K562 (cell line): ENCODE results near the gene TRAPPC2B. TPM values are rescaled to one million over a fixed set of nuclear protein-coding genes. Genes with fewer than 3 reads are reported as not detected.

Experiments
- BHLHE40 ChIP-seq: IDR thresholded peaks from 2 replicates; pipeline ENCODE4 v1.6.1; 2011; ENCODE audit warnings: low read length, improper control_type of control experiment
- EP400 ChIP-seq: fragments of 450-650 bp; IDR thresholded peaks from 2 replicates; pipeline ENCODE4 v1.6.1; 2017; ENCODE audit warnings: antibody characterized with exemption, mild to moderate bottlenecking, moderate library complexity
- GTF2F1 ChIP-seq: IDR thresholded peaks from 2 replicates; pipeline ENCODE4 v1.6.1; 2011; ENCODE audit warnings: low read depth, low read length, improper control_type of control experiment
- HEY1 ChIP-seq: fragments of 250-450 bp; sonication (Bioruptor Pico); IDR thresholded peaks from 2 replicates; pipeline ENCODE4 v1.5.0; 2020; ENCODE audit warnings: mild to moderate bottlenecking, moderate library complexity, borderline replicate concordance
- HNRNPL ChIP-seq: fragments of 200-400 bp; formaldehyde crosslinking; IDR thresholded peaks from 2 replicates; pipeline ENCODE4 v1.6.1; 2017; ENCODE audit warnings: low read depth, mild to moderate bottlenecking, low read length
- KAT8 ChIP-seq: fragments of 450-650 bp; IDR thresholded peaks from 2 replicates; pipeline ENCODE4 v1.6.1; 2016; ENCODE audit warnings: low read depth, mild to moderate bottlenecking
- MCM7 ChIP-seq, 2 experiments: fragments of 450-650 bp; IDR thresholded peaks; 2 replicates each; pipeline ENCODE4 v1.6.1; 2016 to 2018
- NCOA6 ChIP-seq: fragments of 450-650 bp; IDR thresholded peaks from 2 replicates; pipeline ENCODE4 v1.6.1; 2017; ENCODE audit warnings: mild to moderate bottlenecking
- RBM14 ChIP-seq: fragments of 200-400 bp; formaldehyde crosslinking; IDR thresholded peaks from 2 replicates; pipeline ENCODE4 v1.6.1; 2018; ENCODE audit warnings: low read depth, mild to moderate bottlenecking, low read length, moderate library complexity, borderline replicate concordance; ENCODE audit not compliant: insufficient read depth
- SRSF1 ChIP-seq: fragments of 200-400 bp; formaldehyde crosslinking; IDR thresholded peaks from 2 replicates; pipeline ENCODE4 v1.6.1; 2017; ENCODE audit warnings: mild to moderate bottlenecking, low read depth, low read length, moderate library complexity
- TAL1 ChIP-seq: fragments of 450-650 bp; IDR thresholded peaks from 2 replicates; pipeline ENCODE4 v1.6.1; 2016; ENCODE audit warnings: mild to moderate bottlenecking
- ZBTB7A ChIP-seq: IDR thresholded peaks from 2 replicates; pipeline ENCODE4 v1.6.1; 2011; ENCODE audit warnings: low read depth, mild to moderate bottlenecking, low read length, moderate library complexity, borderline replicate concordance; ENCODE audit not compliant: control insufficient read depth
- ZFX ChIP-seq: sonication (generic); formaldehyde crosslinking; IDR thresholded peaks from 2 replicates; pipeline ENCODE4 v1.8.0; 2022; ENCODE audit warnings: mild to moderate bottlenecking, missing genetic modification reagents, moderate library complexity
- ZSCAN32 ChIP-seq: fragments of 450-650 bp; formaldehyde crosslinking; IDR thresholded peaks from 2 replicates; pipeline ENCODE4 v1.4.0; 2020; ENCODE audit warnings: mild to moderate bottlenecking, moderate library complexity
- polyA plus RNA-seq, 8 experiments: library from polyadenylated mRNA; depleted of rRNA in 4 of 8; stranded (reverse) in 5 of 8; unstranded in 3 of 8; fragments of >200 nt; fragmentation: Nextera tagmentation in 2 of 8; fragmentation: Illumina TruSeq in 1 of 8; extraction: Ambion mirVana in 2 of 8; extraction: Trizol in 1 of 8; gene quantifications; 2 replicates each; pipeline versions ENCODE4 v1.2.1 to v1.2.3, GENCODE V29; 2011 to 2014; ENCODE audit warnings: inconsistent platforms in 1 of 8, missing spikeins in 1 of 8
- total RNA-seq, 7 experiments: library from RNA; depleted of rRNA in 6 of 7; stranded (reverse); fragments of >200 nt in 6 of 7; fragmentation: Illumina TruSeq in 2 of 7; extraction: Trizol in 2 of 7; gene quantifications; 2 replicates each; pipeline versions ENCODE4 v1.2.1 to v1.2.3, GENCODE V29; 2011 to 2021; ENCODE audit warnings: low replicate concordance in 1 of 7
- TF ChIP-seq, protein P1 (sequence below): fragments of 450-650 bp; IDR thresholded peaks from 2 replicates; pipeline ENCODE4 v1.6.1; 2017; ENCODE audit warnings: antibody characterized with exemption, mild to moderate bottlenecking
- TF ChIP-seq, protein P2 (sequence below): fragments of 250-450 bp; sonication (Bioruptor Pico); IDR thresholded peaks from 2 replicates; pipeline ENCODE4 v1.4.0; 2020; ENCODE audit warnings: mild to moderate bottlenecking, moderate library complexity
- TF ChIP-seq, protein P3 (sequence below), 2 experiments: fragments of 250-450 bp in 1 of 2; fragments of 450-650 bp in 1 of 2; sonication (Bioruptor Pico) in 1 of 2; IDR thresholded peaks; 2 replicates each; pipeline versions ENCODE4 v1.6.1 to v1.8.0; 2016 to 2021; ENCODE audit warnings: mild to moderate bottlenecking in 2 of 2, moderate library complexity in 2 of 2, missing compliant biosample characterization in 1 of 2, missing genetic modification characterization in 1 of 2
- TF ChIP-seq, protein P4 (sequence below): sonication (generic); formaldehyde crosslinking; IDR thresholded peaks from 2 replicates; pipeline ENCODE4 v1.8.1; 2022; ENCODE audit warnings: missing genetic modification reagents

Gene TRAPPC2B
- total and polyA plus RNA-seq, 9 of the 15 experiments (the other 6 are each of a cell fraction or from before 2014, with no cell fraction given) = 2.2 to 20.4 (median 4.6) TPM

DNA sequence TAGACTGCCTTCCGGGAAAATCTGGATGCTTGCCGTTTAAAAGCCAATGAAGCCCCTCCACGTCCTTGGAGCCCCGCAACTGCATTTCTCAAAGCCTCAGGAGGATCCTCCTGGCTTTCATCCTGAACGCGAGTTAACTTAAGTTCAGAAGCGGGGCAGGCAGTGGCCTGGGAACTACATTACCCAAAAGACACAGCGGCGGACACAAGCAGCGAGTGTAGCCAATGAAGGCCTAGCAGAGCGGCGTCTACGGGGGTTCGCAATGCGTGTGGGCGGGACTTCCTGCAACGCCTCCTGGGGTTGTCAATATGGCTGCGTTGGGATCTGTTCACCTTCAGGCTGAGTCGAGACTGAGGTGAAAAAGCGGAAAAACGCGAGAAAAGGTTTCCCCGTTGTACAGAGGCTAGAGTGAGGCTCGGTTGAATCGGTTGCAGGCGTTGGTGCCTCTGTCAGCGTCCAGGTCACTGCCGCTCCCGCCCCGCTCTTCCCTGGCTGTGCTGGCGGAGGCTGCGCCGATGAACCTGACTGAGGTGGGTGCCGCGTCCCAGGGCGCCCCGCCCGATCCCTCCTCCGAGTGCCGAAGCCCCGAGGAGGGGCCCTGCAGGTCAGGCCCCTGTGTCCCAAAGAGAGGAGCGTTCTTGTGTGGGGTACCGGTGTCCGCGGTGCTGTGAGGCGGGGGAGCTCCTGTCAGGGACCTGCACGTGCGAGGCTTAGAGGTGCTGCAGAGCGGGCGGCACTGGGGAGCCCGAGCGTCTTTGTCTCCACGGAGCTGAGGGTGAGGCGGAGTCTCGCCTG is 47.7 kb downstream of the TRAPPC2B start, which contains the start of gene ZNF17 (continued):
- TF ChIP-seq RBM14 (no peak), GTF2F1 (no peak), TAL1 (no peak), HNRNPL (no peak), EP400 (peak; percentile 65; the same call in 1 of the 2 replicates), SRSF1 (0 out of 2 replicates have a peak, but pooled peaks have one; percentile 10), ZSCAN32 (CRISPR knock-in tag) (no peak), ZBTB7A (no peak), KAT8 (no peak), BHLHE40 (peak; percentile 83), NCOA6 (no peak), HEY1 (CRISPR knock-in tag) (no peak), MCM7 (IDR thresholded peaks at IDR 0.05) (no peak), ZFX (CRISPR knock-in tag) (no peak)
- TF ChIP-seq, protein P1, sequence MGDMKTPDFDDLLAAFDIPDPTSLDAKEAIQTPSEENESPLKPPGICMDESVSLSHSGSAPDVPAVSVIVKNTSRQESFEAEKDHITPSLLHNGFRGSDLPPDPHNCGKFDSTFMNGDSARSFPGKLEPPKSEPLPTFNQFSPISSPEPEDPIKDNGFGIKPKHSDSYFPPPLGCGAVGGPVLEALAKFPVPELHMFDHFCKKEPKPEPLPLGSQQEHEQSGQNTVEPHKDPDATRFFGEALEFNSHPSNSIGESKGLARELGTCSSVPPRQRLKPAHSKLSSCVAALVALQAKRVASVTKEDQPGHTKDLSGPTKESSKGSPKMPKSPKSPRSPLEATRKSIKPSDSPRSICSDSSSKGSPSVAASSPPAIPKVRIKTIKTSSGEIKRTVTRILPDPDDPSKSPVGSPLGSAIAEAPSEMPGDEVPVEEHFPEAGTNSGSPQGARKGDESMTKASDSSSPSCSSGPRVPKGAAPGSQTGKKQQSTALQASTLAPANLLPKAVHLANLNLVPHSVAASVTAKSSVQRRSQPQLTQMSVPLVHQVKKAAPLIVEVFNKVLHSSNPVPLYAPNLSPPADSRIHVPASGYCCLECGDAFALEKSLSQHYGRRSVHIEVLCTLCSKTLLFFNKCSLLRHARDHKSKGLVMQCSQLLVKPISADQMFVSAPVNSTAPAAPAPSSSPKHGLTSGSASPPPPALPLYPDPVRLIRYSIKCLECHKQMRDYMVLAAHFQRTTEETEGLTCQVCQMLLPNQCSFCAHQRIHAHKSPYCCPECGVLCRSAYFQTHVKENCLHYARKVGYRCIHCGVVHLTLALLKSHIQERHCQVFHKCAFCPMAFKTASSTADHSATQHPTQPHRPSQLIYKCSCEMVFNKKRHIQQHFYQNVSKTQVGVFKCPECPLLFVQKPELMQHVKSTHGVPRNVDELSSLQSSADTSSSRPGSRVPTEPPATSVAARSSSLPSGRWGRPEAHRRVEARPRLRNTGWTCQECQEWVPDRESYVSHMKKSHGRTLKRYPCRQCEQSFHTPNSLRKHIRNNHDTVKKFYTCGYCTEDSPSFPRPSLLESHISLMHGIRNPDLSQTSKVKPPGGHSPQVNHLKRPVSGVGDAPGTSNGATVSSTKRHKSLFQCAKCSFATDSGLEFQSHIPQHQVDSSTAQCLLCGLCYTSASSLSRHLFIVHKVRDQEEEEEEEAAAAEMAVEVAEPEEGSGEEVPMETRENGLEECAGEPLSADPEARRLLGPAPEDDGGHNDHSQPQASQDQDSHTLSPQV = no peak
- TF ChIP-seq, protein P2, sequence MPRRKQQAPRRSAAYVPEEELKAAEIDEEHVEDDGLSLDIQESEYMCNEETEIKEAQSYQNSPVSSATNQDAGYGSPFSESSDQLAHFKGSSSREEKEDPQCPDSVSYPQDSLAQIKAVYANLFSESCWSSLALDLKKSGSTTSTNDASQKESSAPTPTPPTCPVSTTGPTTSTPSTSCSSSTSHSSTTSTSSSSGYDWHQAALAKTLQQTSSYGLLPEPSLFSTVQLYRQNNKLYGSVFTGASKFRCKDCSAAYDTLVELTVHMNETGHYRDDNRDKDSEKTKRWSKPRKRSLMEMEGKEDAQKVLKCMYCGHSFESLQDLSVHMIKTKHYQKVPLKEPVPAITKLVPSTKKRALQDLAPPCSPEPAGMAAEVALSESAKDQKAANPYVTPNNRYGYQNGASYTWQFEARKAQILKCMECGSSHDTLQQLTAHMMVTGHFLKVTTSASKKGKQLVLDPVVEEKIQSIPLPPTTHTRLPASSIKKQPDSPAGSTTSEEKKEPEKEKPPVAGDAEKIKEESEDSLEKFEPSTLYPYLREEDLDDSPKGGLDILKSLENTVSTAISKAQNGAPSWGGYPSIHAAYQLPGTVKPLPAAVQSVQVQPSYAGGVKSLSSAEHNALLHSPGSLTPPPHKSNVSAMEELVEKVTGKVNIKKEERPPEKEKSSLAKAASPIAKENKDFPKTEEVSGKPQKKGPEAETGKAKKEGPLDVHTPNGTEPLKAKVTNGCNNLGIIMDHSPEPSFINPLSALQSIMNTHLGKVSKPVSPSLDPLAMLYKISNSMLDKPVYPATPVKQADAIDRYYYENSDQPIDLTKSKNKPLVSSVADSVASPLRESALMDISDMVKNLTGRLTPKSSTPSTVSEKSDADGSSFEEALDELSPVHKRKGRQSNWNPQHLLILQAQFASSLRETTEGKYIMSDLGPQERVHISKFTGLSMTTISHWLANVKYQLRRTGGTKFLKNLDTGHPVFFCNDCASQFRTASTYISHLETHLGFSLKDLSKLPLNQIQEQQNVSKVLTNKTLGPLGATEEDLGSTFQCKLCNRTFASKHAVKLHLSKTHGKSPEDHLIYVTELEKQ = no peak
- TF ChIP-seq, protein P3, sequence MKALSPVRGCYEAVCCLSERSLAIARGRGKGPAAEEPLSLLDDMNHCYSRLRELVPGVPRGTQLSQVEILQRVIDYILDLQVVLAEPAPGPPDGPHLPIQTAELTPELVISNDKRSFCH (CRISPR knock-in tag; IDR thresholded peaks at IDR 0.05) = no peak
- TF ChIP-seq, protein P3 (tag; IDR thresholded peaks at IDR 0.05) = no peak
- TF ChIP-seq, protein P4, sequence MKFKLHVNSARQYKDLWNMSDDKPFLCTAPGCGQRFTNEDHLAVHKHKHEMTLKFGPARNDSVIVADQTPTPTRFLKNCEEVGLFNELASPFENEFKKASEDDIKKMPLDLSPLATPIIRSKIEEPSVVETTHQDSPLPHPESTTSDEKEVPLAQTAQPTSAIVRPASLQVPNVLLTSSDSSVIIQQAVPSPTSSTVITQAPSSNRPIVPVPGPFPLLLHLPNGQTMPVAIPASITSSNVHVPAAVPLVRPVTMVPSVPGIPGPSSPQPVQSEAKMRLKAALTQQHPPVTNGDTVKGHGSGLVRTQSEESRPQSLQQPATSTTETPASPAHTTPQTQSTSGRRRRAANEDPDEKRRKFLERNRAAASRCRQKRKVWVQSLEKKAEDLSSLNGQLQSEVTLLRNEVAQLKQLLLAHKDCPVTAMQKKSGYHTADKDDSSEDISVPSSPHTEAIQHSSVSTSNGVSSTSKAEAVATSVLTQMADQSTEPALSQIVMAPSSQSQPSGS (CRISPR knock-in tag) = no peak
